GM23338 (cell line): ENCODE measurements around the gene CHMP6.

Experiments used
- CREB1 ChIP-seq: fragments of 250-450 bp; sonication (Bioruptor Pico); IDR thresholded peaks from 2 replicates; pipeline ENCODE4 v1.5.0; 2020; ENCODE audit warnings: low read depth, mild to moderate bottlenecking, moderate library complexity
- CTCF ChIP-seq, 2 experiments: fragments of 200-600 bp in 1 of 2; sonication (generic) in 1 of 2; conservative IDR thresholded peaks; 2 replicates each; pipeline versions ENCODE4 v1.5.1 to v1.6.1; 2016 to 2017; ENCODE audit warnings: antibody characterized with exemption in 2 of 2, low read depth in 2 of 2, mild to moderate bottlenecking in 2 of 2, moderate library complexity in 1 of 2
- EZH2 ChIP-seq: fragments of 200-600 bp; sonication (generic); IDR thresholded peaks from one replicate; pipeline ENCODE4 v1.8.0; 2017; ENCODE audit warnings: antibody characterized with exemption, mild to moderate bottlenecking, low read depth; ENCODE audit not compliant: unreplicated experiment
- EZH2phosphoT487 ChIP-seq: fragments of 200-600 bp; sonication (generic); IDR thresholded peaks from one replicate; pipeline ENCODE4 v1.8.1; 2018; ENCODE audit warnings: antibody characterized with exemption; ENCODE audit not compliant: unreplicated experiment
- JUNB ChIP-seq: IDR thresholded peaks from one replicate; pipeline ENCODE4 v1.6.1; 2016; ENCODE audit warnings: antibody characterized with exemption; ENCODE audit not compliant: unreplicated experiment
- POLR2AphosphoS5 ChIP-seq: IDR thresholded peaks from 2 replicates; pipeline ENCODE4 v1.6.1; 2016; ENCODE audit warnings: antibody characterized with exemption, low read depth

GRCh38 chr17:80952291-80952690 lies 39.4 kb upstream of the CHMP6 start:
- TF ChIP-seq CTCF (conservative IDR thresholded peaks at IDR 0.05; ENCODE audit: low read depth in 2 of 2) = no peak
- no peak for TF ChIP-seq EZH2phosphoT487
- no peak for TF ChIP-seq EZH2
- TF ChIP-seq JUNB = no peak
- no peak for TF ChIP-seq CREB1 (CRISPR knock-in tag)
- TF ChIP-seq POLR2AphosphoS5 = no peak
